ENCODE measurements around the gene FBXL20. TPM values are rescaled to one million over a fixed set of nuclear protein-coding genes. Genes with fewer than 3 reads are reported as not detected.

The FBXL20 gene
- total RNA-seq, 2 donors from 2014 or later, result 28.5 to 30.5 TPM

GRCh38 chr17:39208136-39208535, 193.3 kb downstream of the FBXL20 start:
- Mint-ChIP-seq H3K27ac (no peak overlapping the region), H3K4me3 (peak overlapping the region in 1 of 2 donors; percentile 32), H3K9me3 (no peaks in the 10 kb centered on the region), H3K36me3 (ENCODE audit: insufficient read depth in 2 of 2) (peaks cover 8 to 12% of the 10 kb centered on the region in 2 donors), H3K4me1 (ENCODE audit: low read depth) (peaks cover 47% of the 10 kb centered on the region), H3K27me3 (ENCODE audit: low read depth) (no peaks in the 10 kb centered on the region)
- ATAC-seq (replicated peaks in 1 of 2), result peak in 1 of 2 donors; percentile 20
- no peak for DNase-seq

- Mint-ChIP-seq H3K36me3 (ENCODE audit: insufficient read depth in 2 of 2) (peaks cover 19 to 36% of the 10 kb centered on the region in 2 donors), H3K27ac (no peak overlapping the region)
Measured at GRCh38 chr17:39205112-39205526, 196.3 kb downstream of the FBXL20 start.

GRCh38 chr17:39204245-39204644, 197.2 kb downstream of the FBXL20 start:
- peaks cover 19 to 39% of the 10 kb centered on the region in 2 donors for H3K36me3 Mint-ChIP-seq (ENCODE audit: insufficient read depth in 2 of 2)
- no peaks in the 10 kb centered on the region for H3K9me3 Mint-ChIP-seq
- DNase-seq (no peak), ATAC-seq (replicated peaks in 1 of 2) (no peak)
- peaks cover 73% of the 10 kb centered on the region for H3K4me1 Mint-ChIP-seq (ENCODE audit: low read depth)
- no peak overlapping the region for H3K4me3 Mint-ChIP-seq
- H3K27ac Mint-ChIP-seq, result no peak overlapping the region
- no peaks in the 10 kb centered on the region for H3K27me3 Mint-ChIP-seq (ENCODE audit: low read depth)

More at GRCh38 chr17:39205112-39205526, 196.3 kb downstream of the FBXL20 start:
- ATAC-seq (replicated peaks in 1 of 2) (no peak), DNase-seq (no peak)
- H3K4me3 Mint-ChIP-seq, result no peak overlapping the region
- H3K27me3 Mint-ChIP-seq (ENCODE audit: low read depth), result no peaks in the 10 kb centered on the region
- H3K4me1 Mint-ChIP-seq (ENCODE audit: low read depth), result peaks cover 72% of the 10 kb centered on the region
- no peaks in the 10 kb centered on the region for H3K9me3 Mint-ChIP-seq

Other genes with a start within 250 kb of the FBXL20 start
- gene PLXDC1, start 250.0 kb downstream of the FBXL20 start, total RNA-seq, result 1 to 10 TPM; 3.0 to 5.6 TPM
- gene ARL5C, start 235.5 kb downstream of the FBXL20 start, total RNA-seq, result under 1 TPM; 0.12 to 0.16 TPM
- 10 to 100 TPM; 10.5 to 15.3 TPM for gene CACNB1, start 204.0 kb downstream of the FBXL20 start, total RNA-seq
- gene RPL19, start 201.3 kb downstream of the FBXL20 start, total RNA-seq, result 1,000 to 10,000 TPM; 2,889 to 2,909 TPM
- gene STAC2, start 175.7 kb downstream of the FBXL20 start, total RNA-seq, result under 1 TPM in 1 of 2 donors, not detected in 1; 0.07 TPM
- 10 to 100 TPM; 79.7 to 88.3 TPM for gene MED1, start 49.6 kb upstream of the FBXL20 start, total RNA-seq
- 10 to 100 TPM; 69.4 to 75.9 TPM for gene CDK12, start 59.9 kb upstream of the FBXL20 start, total RNA-seq
- not detected for gene NEUROD2, start 206.3 kb upstream of the FBXL20 start, total RNA-seq
- not detected for gene PPP1R1B, start 225.3 kb upstream of the FBXL20 start, total RNA-seq
- 10 to 100 TPM; 63.5 to 65.1 TPM for gene STARD3, start 235.5 kb upstream of the FBXL20 start, total RNA-seq

Data from activated T-cell treated with anti-CD3 and anti-CD28 coated beads, Interleukin-2, amount 50 U/mL, for 72 hours (primary cell).